GM03348 (cell line): ENCODE results near the gene KLF9.
"Not testable (repeated sequence)": the region's sequence is repeated elsewhere in the genome, so short reads cannot be mapped to it uniquely, and the experiment has no call there.

ENCODE experiments used
- DNase-seq: peaks from one replicate; pipeline ENCODE4 v3.0.0; 2012; ENCODE audit warnings: low spot score

Gene KLF9

GRCh38 chr9:70403618-70404025, 10.8 kb downstream of the KLF9 start:
- DNase-seq, result no peak

GRCh38 chr9:70403166-70403565, 11.3 kb downstream of the KLF9 start:
- no peak for DNase-seq

GRCh38 chr9:70402213-70402612, 12.2 kb downstream of the KLF9 start:
- no peak for DNase-seq

- not testable (repeated sequence) for DNase-seq
Measured at GRCh38 chr9:70401241-70401640, 13.2 kb downstream of the KLF9 start.

- no peak for DNase-seq
Measured at GRCh38 chr9:70400107-70400892, 14.2 kb downstream of the KLF9 start.

GRCh38 chr9:70399141-70399540, 15.3 kb downstream of the KLF9 start:
- no peak for DNase-seq

GRCh38 chr9:70398145-70398556, 16.3 kb downstream of the KLF9 start:
- no peak for DNase-seq

- no peak for DNase-seq
Measured at GRCh38 chr9:70395652-70396051, 18.8 kb downstream of the KLF9 start.

GRCh38 chr9:70392850-70393249, 21.6 kb downstream of the KLF9 start:
- DNase-seq, result no peak

- DNase-seq, result no peak
Measured at GRCh38 chr9:70392189-70392588, 22.3 kb downstream of the KLF9 start.

GRCh38 chr9:70390933-70391341, 23.5 kb downstream of the KLF9 start:
- no peak for DNase-seq

GRCh38 chr9:70389621-70390266, 24.7 kb downstream of the KLF9 start:
- DNase-seq, result peak; percentile 27

- no peak for DNase-seq
Measured at GRCh38 chr9:70389188-70389587, 25.3 kb downstream of the KLF9 start.

- no peak for DNase-seq
Measured at GRCh38 chr9:70387663-70388062, 26.8 kb downstream of the KLF9 start.

- no peak for DNase-seq
Measured at GRCh38 chr9:70385426-70385825, 29.0 kb downstream of the KLF9 start.

GRCh38 chr9:70382709-70383605, 31.5 kb downstream of the KLF9 start:
- no peak for DNase-seq

- DNase-seq, result no peak
Measured at GRCh38 chr9:70382046-70382708, 32.3 kb downstream of the KLF9 start.

GRCh38 chr9:70374962-70375618, 39.4 kb downstream of the KLF9 start:
- DNase-seq, result no peak

GRCh38 chr9:70367305-70367930, 47.0 kb downstream of the KLF9 start:
- DNase-seq, result peak; percentile 32

- DNase-seq, result no peak
Measured at GRCh38 chr9:70363760-70364159, 50.7 kb downstream of the KLF9 start.

- no peak for DNase-seq
Measured at GRCh38 chr9:70362952-70363351, 51.5 kb downstream of the KLF9 start.
